CD14-positive monocyte (primary cell): ENCODE measurements around the gene ADSL. TPM values are rescaled to one million over a fixed set of nuclear protein-coding genes. Genes with fewer than 3 reads are reported as not detected.
"Not testable (repeated sequence)": the region's sequence is repeated elsewhere in the genome, so short reads cannot be mapped to it uniquely, and the experiment has no call there.

ENCODE experiments used
- DNase-seq, 3 donors: peaks; one replicate each; pipeline ENCODE4 v3.0.0-alpha.2; 2011 to 2022
- H2AFZ ChIP-seq: 2 replicates; pipeline ENCODE4 v1.6.0; 2012; ENCODE audit warnings: mild to moderate bottlenecking, low read depth, low read length, inconsistent platforms; ENCODE audit not compliant: insufficient read depth, poor library complexity, severe bottlenecking
- H3K27ac ChIP-seq, 2 donors: 1 replicate in 1 of 2; 2 replicates in 1 of 2; pipeline ENCODE4 v1.5.1; 2012 to 2013; ENCODE audit warnings: low read length in 2 of 2, control low read depth in 1 of 2, inconsistent platforms in 1 of 2, low read depth in 1 of 2, mild to moderate bottlenecking in 1 of 2
- H3K27me3 ChIP-seq, 2 donors: one replicate each; pipeline versions ENCODE4 v1.6.0 to v1.6.1; 2011 to 2013; ENCODE audit warnings: low read length in 2 of 2; ENCODE audit not compliant: control insufficient read depth in 2 of 2, insufficient read depth in 2 of 2
- H3K36me3 ChIP-seq, 2 donors: replicated peaks in 1 of 2; 1 replicate in 1 of 2; 2 replicates in 1 of 2; pipeline versions ENCODE4 v1.5.1 to v1.6.1; 2012 to 2013; ENCODE audit warnings: low read length in 2 of 2, control low read depth in 1 of 2, inconsistent platforms in 1 of 2, mild to moderate bottlenecking in 1 of 2; ENCODE audit not compliant: insufficient read depth in 2 of 2, control insufficient read depth in 1 of 2
- H3K4me1 ChIP-seq, 2 donors: 1 replicate in 1 of 2; 2 replicates in 1 of 2; pipeline versions ENCODE4 v1.5.1 to v1.6.1; 2012 to 2013; ENCODE audit warnings: low read length in 2 of 2, control low read depth in 1 of 2, inconsistent platforms in 1 of 2, mild to moderate bottlenecking in 1 of 2, moderate library complexity in 1 of 2; ENCODE audit not compliant: insufficient read depth in 2 of 2, control insufficient read depth in 1 of 2
- H3K4me2 ChIP-seq: replicated peaks from 2 replicates; pipeline ENCODE3; 2012; ENCODE audit warnings: low read length, moderate library complexity, mild to moderate bottlenecking; ENCODE audit not compliant: poor library complexity, severe bottlenecking; ENCODE audit errors: extremely low read depth
- H3K4me3 ChIP-seq, 3 experiments: fragments of 200-600 bp in 1 of 3; sonication (generic) in 1 of 3; replicated peaks in 1 of 3; 1 replicate in 2 of 3; 2 replicates in 1 of 3; pipeline ENCODE4 v1.5.1; 2011 to 2013; ENCODE audit warnings: low read length in 3 of 3, mild to moderate bottlenecking in 3 of 3, control low read depth in 2 of 3, low read depth in 2 of 3, inconsistent platforms in 1 of 3, moderate library complexity in 1 of 3
- H3K79me2 ChIP-seq: 2 replicates; pipeline ENCODE4 v1.6.0; 2012; ENCODE audit warnings: mild to moderate bottlenecking, control low read depth, inconsistent platforms, low read length, moderate library complexity; ENCODE audit not compliant: insufficient read depth
- H3K9ac ChIP-seq: 2 replicates; pipeline ENCODE4 v1.6.0; 2017; ENCODE audit warnings: low read length, mild to moderate bottlenecking; ENCODE audit not compliant: insufficient read depth, poor library complexity, severe bottlenecking
- H3K9me3 ChIP-seq, 2 donors: replicated peaks in 1 of 2; 1 replicate in 1 of 2; 2 replicates in 1 of 2; pipeline versions ENCODE4 v1.5.1 to v1.6.1; 2012 to 2013; ENCODE audit warnings: low read length in 2 of 2, control low read depth in 1 of 2; ENCODE audit not compliant: control insufficient read depth in 1 of 2, insufficient read depth in 1 of 2
- H4K20me1 ChIP-seq: 2 replicates; pipeline ENCODE4 v1.6.0; 2012; ENCODE audit warnings: mild to moderate bottlenecking, low read length, control low read depth, moderate library complexity; ENCODE audit not compliant: insufficient read depth
- H3K27ac Mint-ChIP-seq, 7 donors: one replicate each; pipeline ENCODE4 v1.8.0; 2020; ENCODE audit warnings: mild to moderate bottlenecking in 7 of 7, mixed read lengths in 7 of 7, moderate library complexity in 6 of 7, inconsistent platforms in 2 of 7
- H3K27me3 Mint-ChIP-seq, 3 donors: one replicate each; pipeline ENCODE4 v1.8.0; 2021 to 2022; ENCODE audit warnings: low read depth in 3 of 3, mild to moderate bottlenecking in 3 of 3, mixed read lengths in 3 of 3, moderate library complexity in 3 of 3, inconsistent platforms in 1 of 3
- H3K36me3 Mint-ChIP-seq, 2 donors: one replicate each; pipeline ENCODE4 v1.8.0; 2020; ENCODE audit warnings: mixed read lengths in 2 of 2, inconsistent platforms in 1 of 2, mild to moderate bottlenecking in 1 of 2
- H3K4me1 Mint-ChIP-seq: one replicate; pipeline ENCODE4 v1.8.0; 2020; ENCODE audit warnings: mild to moderate bottlenecking, mixed read lengths
- H3K4me3 Mint-ChIP-seq, 2 donors: one replicate each; pipeline ENCODE4 v1.8.0; 2020; ENCODE audit warnings: mild to moderate bottlenecking in 2 of 2, mixed read lengths in 2 of 2, moderate library complexity in 1 of 2
- H3K9me3 Mint-ChIP-seq, 7 donors: one replicate each; pipeline ENCODE4 v1.8.0; 2020 to 2022; ENCODE audit warnings: mixed read lengths in 7 of 7, mild to moderate bottlenecking in 6 of 7, moderate library complexity in 6 of 7, inconsistent platforms in 2 of 7
- WGBS: methylation state at CpG from one replicate; pipeline ENCODE4 v1.1.5; 2013; ENCODE audit warnings: missing lambda C conversion rate; ENCODE audit not compliant: insufficient coverage; 5-methylcytosine and 5-hydroxymethylcytosine counted together
- intact Hi-C, 2 donors: fragments of 100-400 bp; cut with micrococcal nuclease; formaldehyde crosslinking; loops; one replicate each; pipeline versions ENCODE4 v1.15.0 to v1.15.1; 2023
- polyA plus RNA-seq, 3 donors: library from polyadenylated mRNA; depleted of rRNA in 1 of 3; unstranded in 2 of 3; stranded (reverse) in 1 of 3; fragments of 300-500 nt in 2 of 3; fragments of >200 nt in 1 of 3; fragmentation: Illumina TruSeq in 2 of 3; gene quantifications; 1 replicate in 2 of 3; 2 replicates in 1 of 3; pipeline ENCODE4 v1.2.3, GENCODE V29; 2012 to 2021
- TF ChIP-seq, protein P1 (sequence below): fragments of 200-600 bp; IDR thresholded peaks from one replicate; pipeline ENCODE4 v1.8.0; 2022; ENCODE audit warnings: antibody characterized with exemption, mild to moderate bottlenecking

Gene ADSL
- polyA plus RNA-seq, 3 donors, result 56.7 to 82.3 (median 65.1) TPM

DNA sequence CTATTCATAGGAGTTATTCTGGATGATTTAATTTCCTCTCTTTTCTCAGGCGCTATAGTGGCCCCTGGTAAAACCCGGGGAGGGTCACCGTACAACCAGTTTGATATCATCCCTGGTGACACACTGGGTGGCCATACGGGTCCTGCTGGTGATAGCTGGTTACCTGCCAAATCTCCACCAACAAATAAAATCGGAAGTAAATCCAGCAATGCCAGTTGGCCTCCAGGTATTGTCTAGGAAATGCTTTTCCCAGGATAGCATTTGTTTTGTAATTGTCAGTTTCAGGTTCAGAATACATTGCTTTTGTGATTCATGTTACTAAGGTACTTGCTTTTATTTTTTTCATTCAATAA lies 35.6 kb upstream of the ADSL start:
- Mint-ChIP-seq H3K9me3 (no peaks in the 10 kb centered on the region), H3K4me1 (peaks cover 27% of the 10 kb centered on the region), H3K27me3 (no peaks in the 10 kb centered on the region), H3K27ac (no peak overlapping the region), H3K36me3 (peaks cover 68 to 93% of the 10 kb centered on the region in 2 donors), H3K4me3 (no peak overlapping the region)
- peaks cover 80 to 97% of the 10 kb centered on the region in 2 donors for H3K36me3 ChIP-seq
- H4K20me1 ChIP-seq, result peaks cover 30% of the 10 kb centered on the region
- no peaks in the 10 kb centered on the region for H3K9me3 ChIP-seq
- no peak overlapping the region for H2AFZ ChIP-seq
- no peak for DNase-seq
- no peaks in the 10 kb centered on the region for H3K27me3 ChIP-seq
- no peak overlapping the region for H3K27ac ChIP-seq
- H3K9ac ChIP-seq, result no peak overlapping the region
- no peak overlapping the region for H3K4me3 ChIP-seq
- TF ChIP-seq, protein P1, sequence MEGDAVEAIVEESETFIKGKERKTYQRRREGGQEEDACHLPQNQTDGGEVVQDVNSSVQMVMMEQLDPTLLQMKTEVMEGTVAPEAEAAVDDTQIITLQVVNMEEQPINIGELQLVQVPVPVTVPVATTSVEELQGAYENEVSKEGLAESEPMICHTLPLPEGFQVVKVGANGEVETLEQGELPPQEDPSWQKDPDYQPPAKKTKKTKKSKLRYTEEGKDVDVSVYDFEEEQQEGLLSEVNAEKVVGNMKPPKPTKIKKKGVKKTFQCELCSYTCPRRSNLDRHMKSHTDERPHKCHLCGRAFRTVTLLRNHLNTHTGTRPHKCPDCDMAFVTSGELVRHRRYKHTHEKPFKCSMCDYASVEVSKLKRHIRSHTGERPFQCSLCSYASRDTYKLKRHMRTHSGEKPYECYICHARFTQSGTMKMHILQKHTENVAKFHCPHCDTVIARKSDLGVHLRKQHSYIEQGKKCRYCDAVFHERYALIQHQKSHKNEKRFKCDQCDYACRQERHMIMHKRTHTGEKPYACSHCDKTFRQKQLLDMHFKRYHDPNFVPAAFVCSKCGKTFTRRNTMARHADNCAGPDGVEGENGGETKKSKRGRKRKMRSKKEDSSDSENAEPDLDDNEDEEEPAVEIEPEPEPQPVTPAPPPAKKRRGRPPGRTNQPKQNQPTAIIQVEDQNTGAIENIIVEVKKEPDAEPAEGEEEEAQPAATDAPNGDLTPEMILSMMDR, result no peak
- no peaks in the 10 kb centered on the region for H3K79me2 ChIP-seq
- peaks cover 26 to 27% of the 10 kb centered on the region in 2 donors for H3K4me1 ChIP-seq
- no peak overlapping the region for H3K4me2 ChIP-seq
- intact Hi-C loops, result no loop called here
- 100% methylated on average over 4 of the region's 5 CpGs for WGBS

DNA sequence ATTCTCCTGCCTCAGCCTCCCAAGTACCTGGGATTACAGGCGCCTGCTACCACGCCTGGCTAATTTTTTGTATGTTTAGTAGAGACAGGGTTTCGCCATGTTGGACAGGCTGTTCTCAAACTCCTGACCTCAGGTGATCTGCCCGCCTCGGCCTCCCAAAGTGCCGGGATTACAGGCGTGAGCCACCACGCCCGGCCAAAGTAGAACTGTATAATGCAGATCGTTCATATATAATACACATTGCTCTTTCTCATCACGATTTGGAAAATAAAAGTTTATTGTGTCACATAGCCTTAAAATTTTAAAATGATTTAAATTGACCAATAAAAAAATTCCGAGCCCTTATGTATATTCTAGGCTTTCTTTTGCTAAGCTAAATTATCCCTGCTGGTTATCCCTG lies 34.7 kb upstream of the ADSL start:
- peaks cover 30% of the 10 kb centered on the region for H4K20me1 ChIP-seq
- H2AFZ ChIP-seq, DNase-seq, H3K4me3 ChIP-seq, H3K9ac ChIP-seq, H3K79me2 ChIP-seq, H3K4me3 Mint-ChIP-seq, intact Hi-C loops, H3K27me3 ChIP-seq, H3K27me3 Mint-ChIP-seq, H3K9me3 Mint-ChIP-seq, H3K9me3 ChIP-seq, H3K4me2 ChIP-seq: not testable (repeated sequence)
- WGBS, result 100% methylated on average over 3 of the region's 12 CpGs
- peak overlapping the region in 1 of 2 donors; percentile 41 for H3K27ac ChIP-seq
- H3K4me1 ChIP-seq, result peaks cover 26 to 27% of the 10 kb centered on the region in 2 donors
- peaks cover 83 to 97% of the 10 kb centered on the region in 2 donors for H3K36me3 ChIP-seq
- Mint-ChIP-seq H3K36me3 (peaks cover 76 to 94% of the 10 kb centered on the region in 2 donors), H3K4me1 (peaks cover 27% of the 10 kb centered on the region), H3K27ac (peak overlapping the region in 3 of 7 donors; percentile 46 to 88 (median 84))
